K562 (cell line): ENCODE measurements around the gene GALNT16. TPM values are rescaled to one million over a fixed set of nuclear protein-coding genes. Genes with fewer than 3 reads are reported as not detected.
"Not testable (repeated sequence)": the region's sequence is repeated elsewhere in the genome, so short reads cannot be mapped to it uniquely, and the experiment has no call there.

Source experiments
- ATAC-seq: fragments of 200-7000 bp; cut with Tn5 transposase; 3 replicates; pipeline ENCODE4 v1.9.1; 2020; ENCODE audit warnings: moderate library complexity
- BruUV-seq: library from RNA; stranded (reverse); fragments of 400-500 nt; replicated peaks from 2 replicates; lab custom pipeline; 2021; lab: Mats Ljungman, UMichigan
- CTCF ChIA-PET: fragments of 300-600 bp; formaldehyde crosslinking; extraction: SDS; loops from one replicate; lab custom pipeline; 2021; ENCODE audit warnings: low intra/inter-chr PET ratio; lab: Yijun Ruan, JAX
- POLR2A ChIA-PET: fragments of 300-600, 350-650 bp; sonication (Branson Sonifier 250); formaldehyde crosslinking; extraction: SDS; loops from one replicate; lab custom pipeline; 2021; ENCODE audit warnings: antibody characterized with exemption, inconsistent platforms; lab: Yijun Ruan, JAX
- DNase-seq, 4 experiments: peaks; one replicate each; pipeline versions ENCODE4 v3.0.0 to v3.0.0-alpha.2; 2011 to 2018; ENCODE audit warnings: low spot score in 3 of 4, mixed read lengths in 3 of 4; ENCODE audit errors: extremely low read depth in 1 of 4
- FAIRE-seq: peaks from 2 replicates; lab custom pipeline; 2011; peaks lifted over from hg19 to GRCh38; lab: Jason Lieb, UNC
- H2AFZ ChIP-seq: 2 replicates; pipeline ENCODE4 v1.6.0; 2011; ENCODE audit warnings: low read depth, low read length, control low read depth, inconsistent platforms
- H3K27ac ChIP-seq: fragments of 200-600 bp; 3 replicates; pipeline ENCODE4 v1.8.0; 2011; ENCODE audit warnings: low read depth, mild to moderate bottlenecking, control low read depth, inconsistent platforms, low read length, moderate library complexity, mixed read lengths; ENCODE audit errors: extremely low read depth
- H3K27me3 ChIP-seq, 2 experiments: fragments of 300-600 bp in 1 of 2; 2 replicates in 1 of 2; 3 replicates in 1 of 2; pipeline versions ENCODE4 v1.6.0 to v1.8.0; 2011; ENCODE audit warnings: inconsistent platforms in 2 of 2, low read length in 2 of 2, mild to moderate bottlenecking in 1 of 2, mixed read lengths in 1 of 2, moderate library complexity in 1 of 2; ENCODE audit not compliant: control insufficient read depth in 2 of 2, insufficient read depth in 2 of 2
- H3K36me3 ChIP-seq: fragments of 300-600 bp; 3 replicates; pipeline ENCODE4 v1.8.0; 2011; ENCODE audit warnings: mild to moderate bottlenecking, low read length, inconsistent platforms; ENCODE audit not compliant: control insufficient read depth, insufficient read depth
- H3K4me1 ChIP-seq, 2 experiments: fragments of 200-600 bp in 1 of 2; replicated peaks in 1 of 2; 2 replicates in 1 of 2; 3 replicates in 1 of 2; pipeline versions ENCODE4 v1.5.1 to v1.8.0; 2011; ENCODE audit warnings: inconsistent platforms in 2 of 2, low read length in 2 of 2, mild to moderate bottlenecking in 1 of 2, mixed read lengths in 1 of 2, moderate library complexity in 1 of 2; ENCODE audit not compliant: control insufficient read depth in 2 of 2, insufficient read depth in 2 of 2
- H3K4me2 ChIP-seq: 2 replicates; pipeline ENCODE4 v1.6.1; 2011; ENCODE audit warnings: low read length, control low read depth, inconsistent platforms, mixed read lengths; ENCODE audit not compliant: insufficient read depth
- H3K4me3 ChIP-seq: fragments of 200-600 bp; sonication (generic), shearing (Covaris generic); 2 replicates; pipeline ENCODE4 v1.5.1; 2016; ENCODE audit warnings: control low read depth, inconsistent platforms
- H3K79me2 ChIP-seq: fragments of 200-600 bp; 3 replicates; pipeline ENCODE4 v1.8.0; 2011; ENCODE audit warnings: low read length, inconsistent platforms; ENCODE audit not compliant: control insufficient read depth, insufficient read depth
- H3K9ac ChIP-seq, 2 experiments: 2 replicates each; pipeline versions ENCODE4 v1.6.0 to v1.6.1; 2011; ENCODE audit warnings: low read depth in 2 of 2, low read length in 2 of 2, control low read depth in 1 of 2, inconsistent platforms in 1 of 2, mild to moderate bottlenecking in 1 of 2, mixed read lengths in 1 of 2; ENCODE audit not compliant: insufficient read depth in 1 of 2
- H3K9me1 ChIP-seq: one replicate; pipeline ENCODE4 v1.6.0; 2011; ENCODE audit warnings: inconsistent platforms, mild to moderate bottlenecking, low read length, moderate library complexity; ENCODE audit not compliant: control insufficient read depth, insufficient read depth
- H3K9me3 ChIP-seq: replicated peaks from 2 replicates; pipeline ENCODE4 v1.5.1; 2011; ENCODE audit warnings: low read depth, low read length, inconsistent platforms; ENCODE audit not compliant: control insufficient read depth, insufficient read depth
- H4K20me1 ChIP-seq: replicated peaks from 2 replicates; pipeline ENCODE4 v1.6.1; 2011; ENCODE audit warnings: low read length, inconsistent platforms, mixed read lengths; ENCODE audit not compliant: control insufficient read depth, insufficient read depth
- HES1 ChIP-seq: fragments of 450-650 bp; IDR thresholded peaks from 2 replicates; pipeline ENCODE4 v1.6.1; 2016; ENCODE audit warnings: low read depth, mild to moderate bottlenecking, moderate library complexity
- HSF4 ChIP-seq: fragments of 250-450 bp; sonication (Bioruptor Pico); IDR thresholded peaks from 2 replicates; pipeline ENCODE4 v2.1.2; 2022; ENCODE audit warnings: mild to moderate bottlenecking, moderate library complexity, borderline replicate concordance
- USF2 ChIP-seq: sonication (generic); formaldehyde crosslinking; IDR thresholded peaks from 2 replicates; pipeline ENCODE4 v1.5.0; 2020; ENCODE audit warnings: missing genetic modification reagents
- WGBS: fragments of 100-300 bp; shearing (Covaris generic); methylation state at CpG from one replicate; pipeline ENCODE4 v1.1.6; 2016; ENCODE audit warnings: low coverage, mixed read lengths; ENCODE audit not compliant: insufficient coverage; ENCODE audit errors: missing lambda C conversion rate; 5-methylcytosine and 5-hydroxymethylcytosine counted together
- in situ Hi-C: fragments of 300-500 bp; cut with MboI; formaldehyde crosslinking; loops from 4 replicates; pipeline ENCODE4 v1.15.0; 2018; ENCODE audit warnings: inconsistent platforms, mixed read lengths
- intact Hi-C: fragments of 100-400 bp; cut with micrococcal nuclease; formaldehyde crosslinking; loops from 2 replicates; pipeline ENCODE4 v1.14.2; 2022
- polyA plus RNA-seq, 8 experiments: library from polyadenylated mRNA; depleted of rRNA in 4 of 8; stranded (reverse) in 5 of 8; unstranded in 3 of 8; fragments of >200 nt; fragmentation: Nextera tagmentation in 2 of 8; fragmentation: Illumina TruSeq in 1 of 8; extraction: Ambion mirVana in 2 of 8; extraction: Trizol in 1 of 8; gene quantifications; 2 replicates each; pipeline versions ENCODE4 v1.2.1 to v1.2.3, GENCODE V29; 2011 to 2014; ENCODE audit warnings: inconsistent platforms in 1 of 8, missing spikeins in 1 of 8
- total RNA-seq, 7 experiments: library from RNA; depleted of rRNA in 6 of 7; stranded (reverse); fragments of >200 nt in 6 of 7; fragmentation: Illumina TruSeq in 2 of 7; extraction: Trizol in 2 of 7; gene quantifications; 2 replicates each; pipeline versions ENCODE4 v1.2.1 to v1.2.3, GENCODE V29; 2011 to 2021; ENCODE audit warnings: low replicate concordance in 1 of 7

Gene GALNT16
- total and polyA plus RNA-seq, 9 of the 15 experiments (the other 6 are each of a cell fraction or from before 2014, with no cell fraction given), result not detected

- DNase-seq (no peak), ATAC-seq (no peak), FAIRE-seq (no peak)
- Histone ChIP-seq H3K4me3 (no peak overlapping the region), H3K4me1 (no peaks in the 10 kb centered on the region), H3K9ac (no peak overlapping the region), H3K4me2 (no peak overlapping the region), H3K79me2 (no peaks in the 10 kb centered on the region), H3K27me3 (peaks cover 5 to 39% of the 10 kb centered on the region in 2 experiments; a peak in 3 of 5 replicates), H4K20me1 (no peaks in the 10 kb centered on the region), H2AFZ (no peak overlapping the region), H3K36me3 (no peaks in the 10 kb centered on the region), H3K9me1 (no peaks in the 10 kb centered on the region), H3K9me3 (no peaks in the 10 kb centered on the region), H3K27ac (no peak overlapping the region)
- 14% methylated on average over 12 of the region's 13 CpGs for WGBS
- intact Hi-C loops (no loop called here), in situ Hi-C loops (no loop called here)
- no TSS peak for BruUV-seq
- ChIA-PET POLR2A (no interaction called here), CTCF (no interaction called here)
- TF ChIP-seq HES1 (no peak), USF2 (no peak), HSF4 (CRISPR knock-in tag) (no peak)
Observed at GRCh38 chr14:69289811-69290520, 30.0 kb downstream of the GALNT16 start.

- CTCF ChIA-PET, FAIRE-seq, H3K9ac ChIP-seq, H3K4me1 ChIP-seq, H3K9me1 ChIP-seq, H2AFZ ChIP-seq, POLR2A ChIA-PET, H3K27ac ChIP-seq, H3K79me2 ChIP-seq, intact Hi-C loops, H3K4me2 ChIP-seq, H3K36me3 ChIP-seq, H3K4me3 ChIP-seq, BruUV-seq, H3K9me3 ChIP-seq, DNase-seq, ATAC-seq, in situ Hi-C loops, H4K20me1 ChIP-seq: not testable (repeated sequence)
- WGBS, result 3% methylated on average over 7 of the region's 7 CpGs
- H3K27me3 ChIP-seq, result peaks cover 5 to 33% of the 10 kb centered on the region in 2 experiments; a peak in 3 of 5 replicates
Observed at GRCh38 chr14:69290881-69291280, 30.9 kb downstream of the GALNT16 start.
